ENCODE data around the gene IFITM2. TPM values are rescaled to one million over a fixed set of nuclear protein-coding genes. Genes with fewer than 3 reads are reported as not detected.

The IFITM2 gene
- total and polyA plus RNA-seq, 2 donors: 305 to 467 TPM

DNA sequence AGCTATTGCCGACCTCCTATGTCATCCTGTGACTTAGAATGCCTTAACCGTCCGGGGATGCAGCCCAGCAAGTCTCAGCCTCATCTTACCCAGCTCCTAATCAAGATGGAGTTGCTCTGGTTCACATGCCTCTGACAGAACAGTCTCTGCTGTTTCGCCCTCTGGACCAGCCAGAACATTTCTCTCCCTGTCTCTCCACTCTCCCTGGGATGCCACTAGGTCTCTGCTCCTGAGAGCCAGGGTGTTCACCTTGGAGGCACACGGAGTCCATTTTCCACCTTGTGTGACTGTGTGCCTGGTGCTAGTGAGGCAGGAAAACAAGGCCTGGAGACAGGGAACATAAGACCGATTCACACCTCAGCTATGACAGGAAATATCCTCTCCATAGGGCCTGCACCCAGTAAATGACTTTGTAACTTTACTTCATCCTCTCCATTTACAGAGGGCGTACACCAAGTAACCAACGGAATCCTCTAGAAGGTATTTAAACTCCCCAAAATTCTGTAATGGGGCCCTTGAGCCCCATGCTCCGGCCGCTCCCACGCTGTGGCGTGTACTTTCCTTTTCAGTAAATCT is 44.9 kb downstream of the IFITM2 start:
- H3K4me1 ChIP-seq (ENCODE audit: control insufficient read depth in 2 of 2, insufficient read depth in 2 of 2, low read length in 2 of 2): peaks cover 13 to 56% of the 10 kb centered on the region in 2 donors
- DNase-seq (ENCODE audit: low read depth in 6 of 9, low spot score in 9 of 9): no peak
- WGBS: 91% methylated on average over 12 of the region's 12 CpGs
- H3K36me3 ChIP-seq (ENCODE audit: control insufficient read depth in 2 of 2, insufficient read depth in 2 of 2, low read length in 1 of 2): no peaks in the 10 kb centered on the region
- peak overlapping the region; percentile 8 to 65 for H3K27ac ChIP-seq (ENCODE audit: low read depth in 1 of 2, low read length in 1 of 2)
- peaks cover 0 to 3% of the 10 kb centered on the region in 2 donors for H3K9me3 ChIP-seq (ENCODE audit: control insufficient read depth in 2 of 2, insufficient read depth in 1 of 2, low read length in 1 of 2)
- no peaks in the 10 kb centered on the region for H3K27me3 ChIP-seq (ENCODE audit: control insufficient read depth in 2 of 2, insufficient read depth in 1 of 2, low read length in 1 of 2)
- no peak overlapping the region for H3K4me3 ChIP-seq (ENCODE audit: low read length in 2 of 2)

DNA sequence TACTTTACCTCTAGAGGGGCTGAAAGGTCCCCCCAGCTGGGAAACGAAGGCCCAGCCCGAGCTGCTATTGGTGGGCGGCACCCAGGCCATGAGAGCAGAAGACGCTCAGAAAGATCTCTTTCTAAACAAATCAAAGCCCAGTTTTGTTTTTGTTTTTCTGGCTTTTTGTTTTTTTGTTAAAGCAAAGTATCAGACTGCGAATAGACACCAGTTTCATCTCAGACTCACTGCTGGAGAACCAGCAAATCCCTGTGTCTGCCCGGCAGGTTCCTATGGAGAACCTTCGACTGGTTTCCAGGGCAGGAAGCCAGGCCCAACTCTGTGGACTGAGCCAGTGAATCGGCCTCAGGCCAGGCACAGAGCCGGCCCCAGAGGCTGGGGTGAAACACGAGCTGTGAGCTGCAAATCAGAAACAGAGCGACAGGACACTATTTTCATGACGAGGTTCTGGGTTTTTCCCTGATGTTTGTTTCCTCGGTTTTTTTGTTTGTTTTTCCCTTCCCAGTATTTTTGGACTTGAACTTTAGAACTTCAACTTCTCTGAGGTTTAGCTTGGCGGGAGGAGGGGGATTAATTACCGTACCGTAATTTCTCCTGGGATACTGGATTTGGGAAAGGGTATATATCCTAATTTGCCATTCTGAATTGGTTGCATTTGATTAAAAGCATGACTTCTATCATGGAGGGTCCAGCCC is 45.7 kb downstream of the IFITM2 start:
- peaks cover 0 to 3% of the 10 kb centered on the region in 2 donors for H3K9me3 ChIP-seq (ENCODE audit: control insufficient read depth in 2 of 2, insufficient read depth in 1 of 2, low read length in 1 of 2)
- no peak overlapping the region for H3K4me3 ChIP-seq (ENCODE audit: low read length in 2 of 2)
- H3K27me3 ChIP-seq (ENCODE audit: control insufficient read depth in 2 of 2, insufficient read depth in 1 of 2, low read length in 1 of 2): no peaks in the 10 kb centered on the region
- peak overlapping the region; percentile 65 to 68 for H3K27ac ChIP-seq (ENCODE audit: low read depth in 1 of 2, low read length in 1 of 2)
- peaks cover 13 to 56% of the 10 kb centered on the region in 2 donors for H3K4me1 ChIP-seq (ENCODE audit: control insufficient read depth in 2 of 2, insufficient read depth in 2 of 2, low read length in 2 of 2)
- no peak for DNase-seq (ENCODE audit: low read depth in 6 of 9, low spot score in 9 of 9)
- no peaks in the 10 kb centered on the region for H3K36me3 ChIP-seq (ENCODE audit: control insufficient read depth in 2 of 2, insufficient read depth in 2 of 2, low read length in 1 of 2)
- 78% methylated on average over 16 of the region's 16 CpGs for WGBS

DNA sequence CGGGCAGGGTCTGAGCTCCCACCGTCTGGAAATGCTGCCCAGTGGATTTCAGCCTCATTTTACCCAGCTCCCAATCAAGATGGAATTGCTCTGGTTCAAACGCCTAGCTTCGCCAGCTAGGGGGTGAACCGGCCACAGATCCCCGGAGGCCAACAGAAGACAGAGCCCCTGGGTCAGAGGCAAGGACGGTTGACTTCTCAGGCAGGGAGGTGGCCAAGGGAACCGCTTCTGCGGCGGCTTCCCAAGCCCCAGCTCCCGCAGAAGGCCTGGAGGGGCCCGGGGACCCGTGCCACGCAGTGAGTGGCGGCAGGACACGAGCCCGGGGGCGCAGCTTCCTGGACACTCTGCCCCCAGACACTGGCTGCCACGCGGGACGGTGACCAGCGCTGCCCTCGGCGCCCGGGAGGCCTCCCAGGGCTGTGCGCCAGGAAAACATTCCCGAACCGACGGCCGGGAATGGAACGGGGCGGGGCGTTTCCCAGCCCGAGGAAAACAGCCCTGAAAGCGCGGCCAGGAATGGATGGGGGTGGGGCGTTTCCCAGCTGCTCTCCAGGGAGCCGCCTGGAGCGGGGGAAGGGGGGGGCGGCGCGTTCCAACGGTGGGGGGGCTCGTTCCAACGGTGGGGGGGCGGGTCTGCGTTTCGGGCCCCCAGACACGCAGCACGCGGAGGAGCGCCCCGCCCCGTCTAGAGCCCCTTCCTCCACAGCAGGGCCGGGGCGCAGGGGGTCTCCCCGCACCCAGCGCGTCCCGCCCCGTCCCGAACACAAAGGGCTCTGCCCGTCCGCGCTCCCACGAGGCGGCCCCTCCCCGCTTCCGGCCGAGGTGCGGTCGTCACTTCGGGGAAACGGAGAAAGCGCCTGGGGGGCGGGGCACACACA is 48.2 kb downstream of the IFITM2 start:
- Histone ChIP-seq H3K27me3 (ENCODE audit: control insufficient read depth in 2 of 2, insufficient read depth in 1 of 2, low read length in 1 of 2) (peaks cover 0 to 5% of the 10 kb centered on the region in 2 donors), H3K4me1 (ENCODE audit: control insufficient read depth in 2 of 2, insufficient read depth in 2 of 2, low read length in 2 of 2) (peaks cover 13 to 49% of the 10 kb centered on the region in 2 donors), H3K27ac (ENCODE audit: low read depth in 1 of 2, low read length in 1 of 2) (peak overlapping the region; percentile 93 to 98), H3K4me3 (ENCODE audit: low read length in 2 of 2) (peak overlapping the region; percentile 38 to 57), H3K9me3 (ENCODE audit: control insufficient read depth in 2 of 2, insufficient read depth in 1 of 2, low read length in 1 of 2) (peaks cover 0 to 14% of the 10 kb centered on the region in 2 donors), H3K36me3 (ENCODE audit: control insufficient read depth in 2 of 2, insufficient read depth in 2 of 2, low read length in 1 of 2) (no peaks in the 10 kb centered on the region)
- WGBS: 6% methylated on average over 76 of the region's 76 CpGs
- peak in 8 of 9 donors; percentile 59 to 94 (median 83) for DNase-seq (ENCODE audit: low read depth in 6 of 9, low spot score in 9 of 9)

DNA sequence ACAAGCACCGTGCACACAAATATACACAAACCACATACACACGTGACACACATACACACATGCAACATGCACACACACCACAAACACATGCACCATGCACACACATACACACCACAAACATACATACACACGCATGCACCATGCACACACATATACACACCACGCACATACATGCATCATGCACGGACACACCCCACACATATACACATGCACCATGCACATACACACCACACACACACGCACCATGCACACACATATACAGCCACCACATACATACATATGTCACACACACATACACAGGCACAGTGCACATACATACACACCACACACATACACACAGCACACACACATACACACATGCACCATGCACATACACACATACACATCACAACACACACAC is 49.0 kb downstream of the IFITM2 start:
- Histone ChIP-seq H3K27me3 (ENCODE audit: control insufficient read depth in 2 of 2, insufficient read depth in 1 of 2, low read length in 1 of 2) (peaks cover 0 to 5% of the 10 kb centered on the region in 2 donors), H3K4me1 (ENCODE audit: control insufficient read depth in 2 of 2, insufficient read depth in 2 of 2, low read length in 2 of 2) (peaks cover 13 to 41% of the 10 kb centered on the region in 2 donors), H3K36me3 (ENCODE audit: control insufficient read depth in 2 of 2, insufficient read depth in 2 of 2, low read length in 1 of 2) (no peaks in the 10 kb centered on the region), H3K27ac (ENCODE audit: low read depth in 1 of 2, low read length in 1 of 2) (peak overlapping the region in 1 of 2 donors; percentile 11), H3K9me3 (ENCODE audit: control insufficient read depth in 2 of 2, insufficient read depth in 1 of 2, low read length in 1 of 2) (peaks cover 4 to 22% of the 10 kb centered on the region in 2 donors), H3K4me3 (ENCODE audit: low read length in 2 of 2) (no peak overlapping the region)
- 82% methylated on average over 6 of the region's 6 CpGs for whole genome bisulfite sequencing
- DNase-seq (ENCODE audit: low read depth in 6 of 9, low spot score in 9 of 9): no peak

DNA sequence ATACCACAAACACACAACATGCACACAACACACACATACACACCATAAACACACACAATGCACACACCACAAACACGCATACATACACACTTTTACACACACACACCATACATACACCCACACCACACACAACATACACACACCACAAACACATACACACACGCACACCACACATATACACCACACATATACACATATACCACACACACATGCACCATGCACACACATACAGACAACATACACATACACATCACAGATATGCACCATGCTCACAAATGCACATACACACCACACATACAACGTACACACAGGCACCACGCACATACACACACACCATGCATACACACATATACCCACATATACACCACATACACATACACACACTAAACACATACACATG is 50.0 kb downstream of the IFITM2 start:
- Histone ChIP-seq H3K27ac (ENCODE audit: low read depth in 1 of 2, low read length in 1 of 2) (no peak overlapping the region), H3K4me1 (ENCODE audit: control insufficient read depth in 2 of 2, insufficient read depth in 2 of 2, low read length in 2 of 2) (peaks cover 13 to 36% of the 10 kb centered on the region in 2 donors), H3K4me3 (ENCODE audit: low read length in 2 of 2) (no peak overlapping the region), H3K36me3 (ENCODE audit: control insufficient read depth in 2 of 2, insufficient read depth in 2 of 2, low read length in 1 of 2) (no peaks in the 10 kb centered on the region), H3K9me3 (ENCODE audit: control insufficient read depth in 2 of 2, insufficient read depth in 1 of 2, low read length in 1 of 2) (peaks cover 4 to 28% of the 10 kb centered on the region in 2 donors), H3K27me3 (ENCODE audit: control insufficient read depth in 2 of 2, insufficient read depth in 1 of 2, low read length in 1 of 2) (peaks cover 0 to 7% of the 10 kb centered on the region in 2 donors)
- WGBS: 98% methylated on average over 4 of the region's 4 CpGs
- DNase-seq (ENCODE audit: low read depth in 6 of 9, low spot score in 9 of 9): no peak

DNA sequence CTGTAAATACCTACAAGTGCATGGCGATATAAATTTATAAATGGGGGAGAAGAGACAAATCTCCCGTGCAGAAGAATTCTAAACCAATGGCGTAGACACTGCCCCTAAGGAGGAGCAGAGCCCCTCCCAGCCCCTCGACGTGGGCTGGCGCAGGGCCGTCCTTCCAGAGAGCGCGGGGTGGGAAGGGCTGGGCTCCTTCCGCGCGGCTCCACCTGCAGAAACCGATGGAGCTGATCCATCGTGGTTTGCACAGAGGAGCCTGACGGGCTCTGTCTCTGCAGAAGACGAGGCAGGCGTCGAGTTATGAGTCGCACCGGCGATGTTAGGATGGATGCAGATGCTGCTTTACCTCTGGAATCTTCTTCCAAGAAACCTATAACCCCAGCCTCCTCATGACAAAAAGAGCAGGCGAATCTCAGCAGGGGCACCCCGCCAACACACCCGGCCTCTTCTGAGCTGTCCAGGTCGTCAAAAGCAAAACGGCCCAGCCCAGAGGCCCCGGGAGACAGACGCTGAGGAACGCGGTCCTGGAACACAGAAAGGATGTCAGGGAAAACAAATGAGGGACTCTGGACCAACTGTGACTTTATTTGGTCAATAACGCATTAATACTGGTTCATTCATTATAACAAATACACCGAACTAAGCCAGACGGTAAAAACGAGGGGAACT is 50.6 kb downstream of the IFITM2 start:
- Histone ChIP-seq H3K27ac (ENCODE audit: low read depth in 1 of 2, low read length in 1 of 2) (peak overlapping the region in 1 of 2 donors; percentile 18), H3K27me3 (ENCODE audit: control insufficient read depth in 2 of 2, insufficient read depth in 1 of 2, low read length in 1 of 2) (peaks cover 0 to 7% of the 10 kb centered on the region in 2 donors), H3K36me3 (ENCODE audit: control insufficient read depth in 2 of 2, insufficient read depth in 2 of 2, low read length in 1 of 2) (no peaks in the 10 kb centered on the region), H3K4me1 (ENCODE audit: control insufficient read depth in 2 of 2, insufficient read depth in 2 of 2, low read length in 2 of 2) (peaks cover 13 to 29% of the 10 kb centered on the region in 2 donors), H3K4me3 (ENCODE audit: low read length in 2 of 2) (no peak overlapping the region), H3K9me3 (ENCODE audit: control insufficient read depth in 2 of 2, insufficient read depth in 1 of 2, low read length in 1 of 2) (peaks cover 4 to 29% of the 10 kb centered on the region in 2 donors)
- DNase-seq (ENCODE audit: low read depth in 6 of 9, low spot score in 9 of 9): no peak
- WGBS: 77% methylated on average over 34 of the region's 34 CpGs

Other genes with a start within 250 kb of the IFITM2 start
- not detected for gene SCGB1C1, start 114.7 kb upstream of the IFITM2 start, total RNA-seq
- gene SCGB1C1, start 114.7 kb upstream of the IFITM2 start, polyA plus RNA-seq: 0.34 TPM
- 9.3 TPM for gene BET1L, start 100.4 kb upstream of the IFITM2 start, total RNA-seq
- gene BET1L, start 100.4 kb upstream of the IFITM2 start, polyA plus RNA-seq: 27.7 TPM
- gene RIC8A, start 100.1 kb upstream of the IFITM2 start, total RNA-seq: 59.1 TPM
- 54.7 TPM for gene RIC8A, start 100.1 kb upstream of the IFITM2 start, polyA plus RNA-seq
- gene SIRT3, start 71.5 kb upstream of the IFITM2 start, total RNA-seq: 6.5 TPM
- 38.3 TPM for gene SIRT3, start 71.5 kb upstream of the IFITM2 start, polyA plus RNA-seq
- gene PSMD13, start 70.8 kb upstream of the IFITM2 start, total RNA-seq: 134 TPM
- gene PSMD13, start 70.8 kb upstream of the IFITM2 start, polyA plus RNA-seq: 192 TPM
- 0.90 TPM for gene NLRP6, start 29.4 kb upstream of the IFITM2 start, total RNA-seq
- gene NLRP6, start 29.4 kb upstream of the IFITM2 start, polyA plus RNA-seq: 2.2 TPM
- gene PGGHG, start 18.7 kb upstream of the IFITM2 start, total RNA-seq: 73.7 TPM
- gene PGGHG, start 18.7 kb upstream of the IFITM2 start, polyA plus RNA-seq: 900 TPM
- not detected for gene IFITM5, start 8.3 kb upstream of the IFITM2 start, total RNA-seq
- gene IFITM5, start 8.3 kb upstream of the IFITM2 start, polyA plus RNA-seq: 0.25 TPM
- 206 TPM for gene IFITM1, start 6.2 kb downstream of the IFITM2 start, total RNA-seq
- 463 TPM for gene IFITM1, start 6.2 kb downstream of the IFITM2 start, polyA plus RNA-seq
- gene IFITM3, start 13.0 kb downstream of the IFITM2 start, total RNA-seq: 48.1 TPM
- 636 TPM for gene IFITM3, start 13.0 kb downstream of the IFITM2 start, polyA plus RNA-seq
- gene B4GALNT4, start 61.7 kb downstream of the IFITM2 start, total RNA-seq: 3.5 TPM
- gene B4GALNT4, start 61.7 kb downstream of the IFITM2 start, polyA plus RNA-seq: 6.1 TPM
- gene PKP3, start 86.4 kb downstream of the IFITM2 start, total RNA-seq: 7.7 TPM
- gene PKP3, start 86.4 kb downstream of the IFITM2 start, polyA plus RNA-seq: 26.5 TPM
- gene SIGIRR, start 107.2 kb downstream of the IFITM2 start, total RNA-seq: 39.4 TPM
- 153 TPM for gene SIGIRR, start 107.2 kb downstream of the IFITM2 start, polyA plus RNA-seq
- gene ANO9, start 134.2 kb downstream of the IFITM2 start, total RNA-seq: 26.3 TPM
- 114 TPM for gene ANO9, start 134.2 kb downstream of the IFITM2 start, polyA plus RNA-seq
- gene PTDSS2, start 142.5 kb downstream of the IFITM2 start, total RNA-seq: 12.1 TPM
- gene PTDSS2, start 142.5 kb downstream of the IFITM2 start, polyA plus RNA-seq: 24.1 TPM
- 79.2 TPM for gene RNH1, start 199.4 kb downstream of the IFITM2 start, total RNA-seq
- 114 TPM for gene RNH1, start 199.4 kb downstream of the IFITM2 start, polyA plus RNA-seq
- 44.1 TPM for gene HRAS, start 227.8 kb downstream of the IFITM2 start, total RNA-seq
- gene HRAS, start 227.8 kb downstream of the IFITM2 start, polyA plus RNA-seq: 145 TPM
- gene LRRC56, start 229.7 kb downstream of the IFITM2 start, total RNA-seq: 0.47 TPM
- 2.4 TPM for gene LRRC56, start 229.7 kb downstream of the IFITM2 start, polyA plus RNA-seq

All from thymus (tissue), 11 donors.